ENCODE data around the gene ARHGEF19.
"Not testable (repeated sequence)": the region's sequence is repeated elsewhere in the genome, so short reads cannot be mapped to it uniquely, and the experiment has no call there.

The ARHGEF19 gene

GRCh38 chr1:16178596-16179497, 33.6 kb downstream of the ARHGEF19 start:
- DNase-seq: no peak

- DNase-seq: no peak
Measured at GRCh38 chr1:16177306-16177705, 35.1 kb downstream of the ARHGEF19 start.

GRCh38 chr1:16176653-16177052, 35.8 kb downstream of the ARHGEF19 start:
- no peak for DNase-seq

- no peak for DNase-seq
Measured at GRCh38 chr1:16175610-16176553, 36.6 kb downstream of the ARHGEF19 start.

- DNase-seq: no peak
Measured at GRCh38 chr1:16174886-16175598, 37.4 kb downstream of the ARHGEF19 start.

- no peak for DNase-seq
Measured at GRCh38 chr1:16174261-16174868, 38.1 kb downstream of the ARHGEF19 start.

GRCh38 chr1:16173447-16174260, 38.8 kb downstream of the ARHGEF19 start:
- no peak for DNase-seq

- no peak for DNase-seq
Measured at GRCh38 chr1:16172964-16173446, 39.4 kb downstream of the ARHGEF19 start.

- no peak for DNase-seq
Measured at GRCh38 chr1:16172218-16172830, 40.1 kb downstream of the ARHGEF19 start.

GRCh38 chr1:16171314-16172151, 40.9 kb downstream of the ARHGEF19 start:
- no peak for DNase-seq

- DNase-seq: no peak
Measured at GRCh38 chr1:16170283-16170673, 42.2 kb downstream of the ARHGEF19 start.

- DNase-seq: no peak
Measured at GRCh38 chr1:16168622-16169360, 43.7 kb downstream of the ARHGEF19 start.

- DNase-seq: not testable (repeated sequence)
Measured at GRCh38 chr1:16168144-16168495, 44.3 kb downstream of the ARHGEF19 start.

GRCh38 chr1:16167331-16168143, 44.9 kb downstream of the ARHGEF19 start:
- no peak for DNase-seq

- no peak for DNase-seq
Measured at GRCh38 chr1:16166117-16166516, 46.3 kb downstream of the ARHGEF19 start.

- DNase-seq: no peak
Measured at GRCh38 chr1:16165548-16165947, 46.9 kb downstream of the ARHGEF19 start.

GRCh38 chr1:16165073-16165364, 47.4 kb downstream of the ARHGEF19 start:
- DNase-seq: no peak

GRCh38 chr1:16164213-16165072, 48.0 kb downstream of the ARHGEF19 start:
- no peak for DNase-seq
